Dermis blood vessel endothelial cell (primary cell): ENCODE data around the gene SPINT1. TPM values are rescaled to one million over a fixed set of nuclear protein-coding genes. Genes with fewer than 3 reads are reported as not detected.
"Not testable (repeated sequence)": the region's sequence is repeated elsewhere in the genome, so short reads cannot be mapped to it uniquely, and the experiment has no call there.

Source experiments
- DNase-seq: peaks from one replicate; pipeline ENCODE4 v3.0.0; 2010
- total RNA-seq: library from RNA; depleted of rRNA; stranded (reverse); fragments of >200 nt; gene quantifications from 2 replicates; pipeline ENCODE4 v1.2.3, GENCODE V29; 2014

SPINT1 gene
- total RNA-seq, 1 donor from 2014 or later, result 1.2 TPM

GRCh38 chr15:40861147-40861546 is 17.3 kb downstream of the SPINT1 start:
- not testable (repeated sequence) for DNase-seq

GRCh38 chr15:40863660-40864270 is 19.9 kb downstream of the SPINT1 start:
- no peak for DNase-seq

- no peak for DNase-seq
These were observed 23.4 kb downstream of the SPINT1 start for GRCh38 chr15:40867199-40867598.

- DNase-seq, result no peak
These were observed 25.8 kb downstream of the SPINT1 start for GRCh38 chr15:40869686-40870085.

- no peak for DNase-seq
These were observed 26.9 kb downstream of the SPINT1 start for GRCh38 chr15:40870716-40871115.

- DNase-seq, result no peak
These were observed 28.1 kb downstream of the SPINT1 start for GRCh38 chr15:40871749-40872617.

- DNase-seq, result no peak
These were observed 29.2 kb downstream of the SPINT1 start for GRCh38 chr15:40872791-40873693.

GRCh38 chr15:40873694-40874561 is 30.1 kb downstream of the SPINT1 start, which contains the start of gene RHOV:
RHOV (minus strand) TSS chr15:40874234; CDS start chr15:40874139, 95 bp downstream.
- peak; percentile 62 for DNase-seq

- no peak for DNase-seq
These were observed 32.3 kb downstream of the SPINT1 start for GRCh38 chr15:40875991-40876730.

- no peak for DNase-seq
These were observed 33.8 kb downstream of the SPINT1 start for GRCh38 chr15:40877694-40878093.

GRCh38 chr15:40878785-40879184 is 34.9 kb downstream of the SPINT1 start:
- peak; percentile 41 for DNase-seq

- no peak for DNase-seq
These were observed 35.8 kb downstream of the SPINT1 start for GRCh38 chr15:40879609-40880008.

- DNase-seq, result no peak
These were observed 37.5 kb downstream of the SPINT1 start for GRCh38 chr15:40881351-40881750.

GRCh38 chr15:40886586-40886985 is 42.7 kb downstream of the SPINT1 start:
- DNase-seq, result no peak

- no peak for DNase-seq
These were observed 45.3 kb downstream of the SPINT1 start for GRCh38 chr15:40889112-40889511.

- DNase-seq, result no peak
These were observed 47.3 kb downstream of the SPINT1 start for GRCh38 chr15:40891138-40891537.

- peak; percentile 75 for DNase-seq
These were observed 48.1 kb downstream of the SPINT1 start for GRCh38 chr15:40891810-40892446.

- no peak for DNase-seq
These were observed 48.7 kb downstream of the SPINT1 start for GRCh38 chr15:40892447-40893012.

GRCh38 chr15:40893019-40893670 is 49.3 kb downstream of the SPINT1 start:
- DNase-seq, result no peak
